Activated CD8-positive, alpha-beta memory T cell treated with anti-CD3 and anti-CD28 coated beads, Interleukin-2, amount 50 U/mL, for 24 hours (primary cell): ENCODE measurements around the gene MMP24.
A peak's percentile ranks its signal among the peaks of the same experiment; 100 is the strongest.
"Not testable (repeated sequence)": the region's sequence is repeated elsewhere in the genome, so short reads cannot be mapped to it uniquely, and the experiment has no call there.

Source experiments
- DNase-seq: peaks from one replicate; pipeline ENCODE4 v3.0.0-alpha.2; 2020; ENCODE audit errors: extremely low read depth

The MMP24 gene

DNA sequence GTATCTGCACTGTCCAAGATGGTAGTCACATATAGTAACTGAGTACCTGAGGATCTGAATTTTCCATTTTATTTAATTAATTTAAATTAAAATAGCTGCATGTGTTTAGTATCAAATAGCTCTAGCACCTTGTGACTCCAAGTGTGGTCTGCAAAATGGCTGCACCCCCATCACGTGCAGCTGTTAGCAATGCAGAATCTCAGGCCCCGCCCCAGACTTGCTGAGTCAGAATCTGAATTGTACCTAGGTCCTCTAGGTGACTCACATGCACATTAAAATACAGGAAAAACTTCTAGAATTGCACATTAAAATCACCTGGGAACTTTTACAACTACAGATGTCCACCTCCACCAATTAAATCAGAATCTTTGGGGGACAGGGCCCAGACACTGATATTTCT, 84.9 kb downstream of the MMP24 start:
- DNase-seq: peak; percentile 43

- DNase-seq: no peak
These were observed 85.3 kb downstream of the MMP24 start for GRCh38 chr20:35311822-35312221.

GRCh38 chr20:35312318-35312717, 85.8 kb downstream of the MMP24 start:
- no peak for DNase-seq

DNA sequence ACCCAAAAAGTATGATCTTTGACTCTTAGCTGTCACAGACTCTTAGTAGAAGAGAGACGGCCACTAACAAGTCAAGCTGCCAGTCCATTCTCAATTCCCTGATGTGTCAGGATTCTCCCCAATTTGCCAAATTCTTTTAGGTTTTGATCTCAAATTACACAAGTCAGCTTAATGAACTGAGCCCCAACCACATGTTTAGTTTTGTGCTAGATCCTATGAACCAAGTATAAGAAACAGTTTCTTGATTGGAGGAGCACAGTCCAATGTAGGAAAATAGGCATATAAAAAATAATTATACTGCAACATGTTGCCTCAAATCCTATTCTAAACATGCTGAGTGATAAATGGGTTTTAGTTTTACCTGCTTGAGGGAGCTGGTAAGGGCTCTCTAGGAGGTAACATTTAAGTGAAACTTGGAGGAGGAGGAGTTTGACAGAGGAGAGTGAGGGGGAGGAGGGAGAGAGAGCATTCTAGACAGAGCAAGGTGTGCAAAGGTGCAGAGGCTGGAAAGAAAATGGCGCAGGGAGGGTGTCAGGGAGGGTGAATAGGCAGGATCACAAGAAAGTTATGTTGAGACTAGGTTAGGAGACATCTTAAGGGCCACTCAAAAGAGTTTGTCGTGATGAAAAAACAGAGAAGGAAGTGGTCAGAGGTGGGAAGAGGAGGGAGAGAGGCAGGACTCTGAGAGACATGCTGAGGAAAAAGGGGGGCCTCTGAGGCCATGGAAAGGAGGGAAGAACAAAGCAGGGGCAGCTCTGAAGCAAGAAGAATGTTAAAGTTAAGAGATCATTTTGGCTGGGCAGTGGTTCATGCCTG, 88.5 kb downstream of the MMP24 start:
- no peak for DNase-seq

- not testable (repeated sequence) for DNase-seq
These were observed 89.1 kb downstream of the MMP24 start for GRCh38 chr20:35315632-35316020.

- DNase-seq: no peak
These were observed 89.6 kb downstream of the MMP24 start for GRCh38 chr20:35316086-35316485.

DNA sequence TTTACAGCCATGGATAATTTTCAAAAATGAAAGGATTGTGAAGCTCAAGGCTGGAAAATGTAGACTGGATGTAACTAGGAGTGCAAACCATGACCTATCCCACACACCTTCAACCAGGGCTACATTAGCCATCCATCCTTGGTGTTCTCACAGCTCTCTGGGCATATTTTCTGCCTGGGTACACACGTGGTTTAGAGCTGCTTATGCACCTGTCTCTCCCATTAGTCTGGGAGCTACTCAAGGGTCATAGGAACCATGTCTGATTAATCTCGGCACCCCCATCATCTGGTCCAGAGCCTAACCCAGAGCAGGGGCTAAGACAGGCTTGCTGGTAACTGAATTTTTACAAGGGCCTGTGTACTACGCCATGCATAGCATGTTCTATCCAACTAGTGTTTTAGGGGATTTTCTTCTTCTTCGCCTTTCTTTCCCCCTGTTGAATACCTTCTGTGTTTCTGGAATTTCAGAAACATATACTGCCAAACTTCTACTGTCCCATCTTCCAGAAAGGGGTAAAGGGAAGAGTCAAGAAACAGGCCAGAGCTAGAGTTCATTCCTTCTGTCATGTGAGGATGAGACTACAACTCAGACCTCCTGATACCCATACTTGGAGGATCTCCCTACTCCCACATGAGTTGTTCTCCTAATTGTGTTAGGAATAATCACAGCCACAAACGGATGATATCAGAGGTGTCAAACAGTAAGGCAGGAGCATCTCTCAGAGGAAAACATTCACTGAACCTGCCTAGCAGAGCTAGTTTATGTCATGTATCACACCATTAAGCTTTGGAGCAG, 91.1 kb downstream of the MMP24 start:
- DNase-seq: no peak

DNA sequence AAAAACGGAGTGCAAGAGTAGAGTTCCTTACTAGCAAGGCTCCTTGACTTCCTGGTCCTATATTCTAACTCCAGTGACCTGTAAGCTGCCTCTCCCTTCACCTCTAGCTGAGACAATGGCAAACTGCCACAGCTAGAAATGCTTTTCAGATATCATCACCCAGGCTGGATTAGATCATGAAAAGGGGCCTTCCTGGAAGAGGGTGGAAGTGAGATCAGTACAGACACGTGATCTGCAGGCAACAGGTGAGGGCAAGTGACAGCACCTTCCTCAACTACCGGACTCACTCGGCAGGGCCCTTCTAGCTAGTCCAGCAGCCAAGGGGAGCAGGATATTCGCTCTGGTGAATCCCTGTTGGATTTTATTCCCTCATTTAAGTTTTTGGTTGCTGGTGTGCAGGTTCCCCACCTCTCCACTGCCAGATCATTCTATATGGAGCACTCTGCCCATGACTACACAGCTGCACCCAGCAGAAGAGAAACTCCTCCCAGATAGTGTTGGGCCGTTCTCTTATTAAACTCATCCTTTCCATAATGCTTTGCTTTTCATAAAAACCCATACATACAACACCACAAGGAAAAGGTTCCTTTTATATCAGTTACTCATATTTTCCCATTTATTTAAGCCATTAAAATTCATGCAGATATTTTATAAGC, 92.1 kb downstream of the MMP24 start:
- DNase-seq: no peak

DNA sequence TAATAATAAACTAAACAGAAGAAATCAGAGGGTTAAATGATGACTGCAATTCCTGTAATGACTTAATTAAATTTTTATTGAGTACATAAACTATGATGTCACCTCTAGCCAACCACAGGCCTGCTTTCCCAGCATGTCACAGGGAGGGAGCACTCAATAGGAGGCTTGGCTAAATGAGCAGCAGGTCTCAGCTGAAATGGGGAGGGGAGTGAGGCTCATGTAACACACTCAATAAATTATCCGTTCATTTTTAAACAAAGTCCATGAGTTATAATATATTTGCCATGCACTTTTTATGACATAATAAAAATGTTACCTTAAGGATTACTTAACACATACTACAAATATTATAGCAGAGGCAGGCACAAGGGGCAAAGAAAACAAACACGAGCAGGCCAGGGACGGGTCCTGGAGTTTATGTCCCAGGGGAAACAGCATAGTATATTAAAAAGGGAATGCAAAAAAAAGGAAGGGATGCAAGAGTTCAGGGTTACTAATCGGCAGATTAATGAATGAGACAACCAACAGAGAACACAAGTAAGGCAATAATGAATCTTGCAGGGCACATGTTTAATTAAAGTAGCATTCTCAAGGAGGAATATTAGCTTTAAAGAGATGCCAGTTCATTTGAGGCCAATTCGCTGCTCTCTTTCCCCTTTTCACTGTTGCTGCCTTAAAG, 92.8 kb downstream of the MMP24 start:
- no peak for DNase-seq

DNA sequence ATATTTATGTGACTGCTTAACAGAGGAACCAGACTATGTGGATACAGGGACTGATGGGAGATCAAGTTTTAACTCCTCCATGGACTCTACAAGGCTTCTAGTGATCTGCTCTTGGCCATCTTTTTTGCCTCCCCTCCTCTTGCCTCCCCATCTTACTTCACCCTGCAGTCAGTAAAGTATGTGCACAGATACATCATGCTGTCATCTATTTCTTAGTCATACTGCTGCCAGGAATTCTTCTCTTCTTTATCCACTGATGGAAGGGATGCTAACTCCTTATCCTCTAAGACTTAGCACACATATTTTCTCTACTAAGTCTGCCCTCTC, 93.3 kb downstream of the MMP24 start:
- no peak for DNase-seq

DNA sequence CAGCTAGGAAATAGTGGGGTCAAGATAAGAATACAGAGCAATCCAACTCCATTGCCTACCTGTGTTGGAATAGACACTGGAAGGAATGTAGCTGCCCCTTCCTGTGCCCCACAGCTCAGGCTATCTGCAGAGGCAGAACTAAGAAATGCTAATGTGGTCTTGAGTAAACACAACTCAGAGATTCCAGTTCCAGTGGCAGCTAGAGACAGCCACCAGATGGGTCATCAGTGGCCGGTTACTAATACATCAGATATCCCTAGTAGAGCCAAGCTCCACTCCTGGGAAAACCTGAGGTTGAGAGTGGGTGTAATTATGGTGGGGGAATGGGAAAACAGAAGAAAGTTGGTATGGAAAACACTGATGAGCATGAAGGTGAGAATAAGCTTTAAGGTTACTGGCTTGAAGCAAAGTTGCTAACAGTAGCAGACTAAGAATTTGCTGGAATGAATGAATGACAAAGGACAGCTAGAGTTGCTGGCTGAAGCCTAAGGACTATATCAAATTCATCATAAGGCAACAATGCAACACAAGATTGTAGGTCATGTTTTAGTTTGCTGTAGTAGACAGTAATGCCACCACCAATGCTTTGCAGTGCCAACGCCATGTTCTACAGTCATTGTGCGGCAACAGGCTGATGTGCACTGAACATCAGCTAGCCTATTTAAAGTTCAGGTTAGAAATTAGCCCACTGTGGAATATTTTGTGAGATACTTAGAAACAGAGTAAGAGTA, 94.1 kb downstream of the MMP24 start:
- no peak for DNase-seq

- no peak for DNase-seq
These were observed 98.9 kb downstream of the MMP24 start for GRCh38 chr20:35325401-35325800.

DNA sequence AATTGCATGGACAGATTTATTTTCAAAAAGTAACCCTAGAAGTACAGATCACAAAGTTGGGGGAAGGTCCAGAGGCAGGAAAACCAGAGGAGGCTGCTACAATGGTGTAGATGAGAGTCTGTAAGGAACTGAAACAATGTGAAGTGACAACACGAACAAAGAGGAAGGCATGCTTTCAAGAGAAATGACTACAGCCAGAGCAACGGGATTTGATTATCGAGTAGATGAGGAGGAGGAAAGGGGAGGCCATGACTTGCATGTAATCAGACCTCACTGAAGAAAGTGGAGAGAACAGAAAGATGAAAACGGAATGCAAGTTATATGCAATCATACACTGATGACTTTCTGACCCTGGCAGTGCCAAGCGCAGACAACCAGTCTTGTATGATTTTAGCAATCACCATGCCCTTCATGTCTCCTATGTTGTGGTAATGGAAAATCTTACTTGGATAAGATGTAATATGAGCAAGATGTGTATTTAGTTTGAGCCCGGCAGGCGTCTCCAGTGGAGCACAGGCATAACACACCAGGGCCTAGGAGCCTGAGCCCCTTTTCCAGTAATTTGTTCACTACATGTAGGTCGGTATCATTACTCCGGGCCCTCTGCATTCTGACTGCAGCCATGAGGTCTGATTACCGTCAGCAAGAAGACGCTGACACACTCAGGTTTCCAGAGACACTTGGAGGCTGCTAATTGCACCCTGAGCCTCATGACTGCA, 99.7 kb downstream of the MMP24 start:
- DNase-seq: no peak
